Measurements from ENCODE around the gene ALMS1. TPM values are rescaled to one million over a fixed set of nuclear protein-coding genes. Genes with fewer than 3 reads are reported as not detected.

Gene ALMS1
- polyA plus RNA-seq, 1 donor (not counting 4 experiments of a cell fraction or from before 2014, with no cell fraction given): 4.4 TPM

- Histone ChIP-seq H4K20me1 (ENCODE audit: control insufficient read depth, extremely low read depth, insufficient read depth, low read length) (no peaks in the 10 kb centered on the region), H3K4me3 (ENCODE audit: control insufficient read depth in 2 of 3, extremely low read depth in 1 of 3, insufficient read depth in 2 of 3, low read depth in 1 of 3, low read length in 3 of 3) (no peak overlapping the region), H3K9me3 (ENCODE audit: control insufficient read depth, low read depth, low read length) (no peaks in the 10 kb centered on the region), H3K36me3 (ENCODE audit: control insufficient read depth in 2 of 2, extremely low read depth in 1 of 2, insufficient read depth in 2 of 2, low read length in 2 of 2) (peaks cover 0 to 2% of the 10 kb centered on the region in 2 experiments), H3K79me2 (ENCODE audit: control insufficient read depth, insufficient read depth, low read length) (no peaks in the 10 kb centered on the region), H3K27ac (ENCODE audit: control insufficient read depth, insufficient read depth, low read length) (no peak overlapping the region), H2AFZ (ENCODE audit: control insufficient read depth, low read length) (no peak overlapping the region), H3K9me1 (ENCODE audit: control insufficient read depth, extremely low read depth, insufficient read depth, low read length) (no peaks in the 10 kb centered on the region), H3K4me1 (ENCODE audit: control insufficient read depth, extremely low read depth, insufficient read depth, low read length) (no peaks in the 10 kb centered on the region), H3K9ac (ENCODE audit: control insufficient read depth, extremely low read depth, insufficient read depth, low read length) (no peak overlapping the region), H3K27me3 (ENCODE audit: control insufficient read depth, extremely low read depth, insufficient read depth, low read length) (no peaks in the 10 kb centered on the region), H3K4me2 (ENCODE audit: control insufficient read depth, extremely low read depth, insufficient read depth, low read depth, low read length) (no peak overlapping the region)
- DNase-seq (ENCODE audit: low read depth, low spot score) (no peak), FAIRE-seq (no peak)
- dilution Hi-C loops (cut with MboI; ENCODE audit: extremely low pct_ligation_motif_present, low sequenced_read_pairs): no loop called here
- TF ChIP-seq, protein P1, sequence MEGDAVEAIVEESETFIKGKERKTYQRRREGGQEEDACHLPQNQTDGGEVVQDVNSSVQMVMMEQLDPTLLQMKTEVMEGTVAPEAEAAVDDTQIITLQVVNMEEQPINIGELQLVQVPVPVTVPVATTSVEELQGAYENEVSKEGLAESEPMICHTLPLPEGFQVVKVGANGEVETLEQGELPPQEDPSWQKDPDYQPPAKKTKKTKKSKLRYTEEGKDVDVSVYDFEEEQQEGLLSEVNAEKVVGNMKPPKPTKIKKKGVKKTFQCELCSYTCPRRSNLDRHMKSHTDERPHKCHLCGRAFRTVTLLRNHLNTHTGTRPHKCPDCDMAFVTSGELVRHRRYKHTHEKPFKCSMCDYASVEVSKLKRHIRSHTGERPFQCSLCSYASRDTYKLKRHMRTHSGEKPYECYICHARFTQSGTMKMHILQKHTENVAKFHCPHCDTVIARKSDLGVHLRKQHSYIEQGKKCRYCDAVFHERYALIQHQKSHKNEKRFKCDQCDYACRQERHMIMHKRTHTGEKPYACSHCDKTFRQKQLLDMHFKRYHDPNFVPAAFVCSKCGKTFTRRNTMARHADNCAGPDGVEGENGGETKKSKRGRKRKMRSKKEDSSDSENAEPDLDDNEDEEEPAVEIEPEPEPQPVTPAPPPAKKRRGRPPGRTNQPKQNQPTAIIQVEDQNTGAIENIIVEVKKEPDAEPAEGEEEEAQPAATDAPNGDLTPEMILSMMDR (optimal IDR thresholded peaks at IDR 0.05 in 1 of 3, IDR thresholded peaks at IDR 0.05 in 1 of 3, conservative IDR thresholded peaks at IDR 0.05 in 1 of 3; ENCODE audit: extremely low read depth in 1 of 3, insufficient read depth in 2 of 3, low read length in 3 of 3): no peak
- no peak for TF ChIP-seq EZH2 (IDR thresholded peaks at IDR 0.05; ENCODE audit: low read length)
These were observed 38.3 kb downstream of the ALMS1 start for GRCh38 chr2:73423913-73424312.

- no peak for TF ChIP-seq EZH2 (IDR thresholded peaks at IDR 0.05; ENCODE audit: low read length)
- TF ChIP-seq, protein P1 (optimal IDR thresholded peaks at IDR 0.05 in 1 of 3, IDR thresholded peaks at IDR 0.05 in 1 of 3, conservative IDR thresholded peaks at IDR 0.05 in 1 of 3; ENCODE audit: extremely low read depth in 1 of 3, insufficient read depth in 2 of 3, low read length in 3 of 3): no peak
- Histone ChIP-seq H3K27me3 (ENCODE audit: control insufficient read depth, extremely low read depth, insufficient read depth, low read length) (no peaks in the 10 kb centered on the region), H3K4me3 (ENCODE audit: control insufficient read depth in 2 of 3, extremely low read depth in 1 of 3, insufficient read depth in 2 of 3, low read depth in 1 of 3, low read length in 3 of 3) (no peak overlapping the region), H3K9me3 (ENCODE audit: control insufficient read depth, low read depth, low read length) (no peaks in the 10 kb centered on the region), H3K4me2 (ENCODE audit: control insufficient read depth, extremely low read depth, insufficient read depth, low read depth, low read length) (no peak overlapping the region), H3K9me1 (ENCODE audit: control insufficient read depth, extremely low read depth, insufficient read depth, low read length) (no peaks in the 10 kb centered on the region), H3K79me2 (ENCODE audit: control insufficient read depth, insufficient read depth, low read length) (no peaks in the 10 kb centered on the region), H3K4me1 (ENCODE audit: control insufficient read depth, extremely low read depth, insufficient read depth, low read length) (no peaks in the 10 kb centered on the region), H3K9ac (ENCODE audit: control insufficient read depth, extremely low read depth, insufficient read depth, low read length) (no peak overlapping the region), H2AFZ (ENCODE audit: control insufficient read depth, low read length) (no peak overlapping the region), H3K36me3 (ENCODE audit: control insufficient read depth in 2 of 2, extremely low read depth in 1 of 2, insufficient read depth in 2 of 2, low read length in 2 of 2) (peaks cover 0 to 2% of the 10 kb centered on the region in 2 experiments), H4K20me1 (ENCODE audit: control insufficient read depth, extremely low read depth, insufficient read depth, low read length) (no peaks in the 10 kb centered on the region), H3K27ac (ENCODE audit: control insufficient read depth, insufficient read depth, low read length) (no peak overlapping the region)
- DNase-seq (ENCODE audit: low read depth, low spot score) (no peak), FAIRE-seq (no peak)
- dilution Hi-C loops (cut with MboI; ENCODE audit: extremely low pct_ligation_motif_present, low sequenced_read_pairs): no loop called here
These were observed 40.5 kb downstream of the ALMS1 start for GRCh38 chr2:73426176-73426575.

Data from keratinocyte (primary cell).